ENCODE data around the gene DAP. TPM values are rescaled to one million over a fixed set of nuclear protein-coding genes. Genes with fewer than 3 reads are reported as not detected.

DAP gene
- total and polyA plus RNA-seq, 2 donors (not counting 1 experiment from before 2014, with no cell fraction given) = 56.6 to 158 TPM

- H3K36me3 ChIP-seq (ENCODE audit: control insufficient read depth, insufficient read depth, low read length) = peaks cover 15% of the 10 kb centered on the region
- no peak for TF ChIP-seq CTCF (conservative IDR thresholded peaks at IDR 0.05 in 1 of 2, IDR thresholded peaks at IDR 0.05 in 1 of 2; ENCODE audit: low read depth in 1 of 2, low read length in 2 of 2)
- no peak for TF ChIP-seq EZH2 (IDR thresholded peaks at IDR 0.05; ENCODE audit: low read length, missing control alignments)
Measured at GRCh38 chr5:10743951-10744350, 17.1 kb downstream of the DAP start.

DNA sequence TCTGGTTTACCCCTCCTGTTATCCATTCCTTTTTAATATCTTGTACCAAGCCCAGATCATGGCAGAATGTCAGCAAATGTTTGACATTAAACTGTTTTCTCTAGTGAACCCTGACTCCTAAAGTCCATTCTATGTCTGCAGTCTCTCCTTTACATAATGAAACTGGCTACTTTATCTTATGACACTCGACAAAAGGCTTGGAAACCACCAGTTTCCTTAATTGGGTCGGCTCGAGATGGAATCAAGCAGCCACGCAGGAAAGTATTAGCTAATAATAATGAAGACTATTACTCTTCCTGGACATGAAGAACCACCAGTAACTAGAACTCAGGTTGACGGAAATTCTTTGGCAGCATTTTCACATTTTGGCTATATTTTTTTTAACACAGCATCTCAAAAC, 17.5 kb downstream of the DAP start:
- H4K20me1 ChIP-seq (ENCODE audit: control insufficient read depth, extremely low read depth, insufficient read depth, low read length) = no peaks in the 10 kb centered on the region
- TF ChIP-seq EZH2 (IDR thresholded peaks at IDR 0.05; ENCODE audit: low read length, missing control alignments) (no peak), CTCF (conservative IDR thresholded peaks at IDR 0.05 in 1 of 2, IDR thresholded peaks at IDR 0.05 in 1 of 2; ENCODE audit: low read depth in 1 of 2, low read length in 2 of 2) (no peak)
- no peak for DNase-seq (ENCODE audit: low read depth in 2 of 2)

More at GRCh38 chr5:10743951-10744350, 17.1 kb downstream of the DAP start:
- H4K20me1 ChIP-seq (ENCODE audit: control insufficient read depth, extremely low read depth, insufficient read depth, low read length) = no peaks in the 10 kb centered on the region
- no peaks in the 10 kb centered on the region for H3K9me3 ChIP-seq (ENCODE audit: control insufficient read depth, insufficient read depth, low read depth, low read length)
- H2AFZ ChIP-seq (ENCODE audit: low read length) = no peak overlapping the region
- peaks cover 26% of the 10 kb centered on the region for H3K79me2 ChIP-seq (ENCODE audit: control insufficient read depth, insufficient read depth, low read length)
- H3K4me2 ChIP-seq (ENCODE audit: extremely low read depth, insufficient read depth, low read length) = no peak overlapping the region
- no peaks in the 10 kb centered on the region for H3K4me1 ChIP-seq (ENCODE audit: control insufficient read depth, extremely low read depth, insufficient read depth, low read length)
- DNase-seq (ENCODE audit: low read depth in 2 of 2) = no peak
- no peaks in the 10 kb centered on the region for H3K27me3 ChIP-seq (ENCODE audit: control insufficient read depth, insufficient read depth, low read length)
- H3K4me3 ChIP-seq (replicated peaks in 1 of 4; ENCODE audit: control extremely low read depth in 1 of 4, insufficient read depth in 1 of 4, low read depth in 3 of 4, low read length in 4 of 4) = no peak overlapping the region
- H3K27ac ChIP-seq (ENCODE audit: insufficient read depth, low read length) = no peak overlapping the region
- H3K9ac ChIP-seq (ENCODE audit: insufficient read depth, low read length) = no peak overlapping the region

GRCh38 chr5:10741661-10742060, 19.4 kb downstream of the DAP start:
- H3K27me3 ChIP-seq (ENCODE audit: control insufficient read depth, insufficient read depth, low read length) = no peaks in the 10 kb centered on the region
- H3K9me3 ChIP-seq (ENCODE audit: control insufficient read depth, insufficient read depth, low read depth, low read length) = no peaks in the 10 kb centered on the region
- H3K4me2 ChIP-seq (ENCODE audit: extremely low read depth, insufficient read depth, low read length) = no peak overlapping the region
- DNase-seq (ENCODE audit: low read depth in 2 of 2) = no peak
- peaks cover 24% of the 10 kb centered on the region for H3K79me2 ChIP-seq (ENCODE audit: control insufficient read depth, insufficient read depth, low read length)
- no peak overlapping the region for H3K27ac ChIP-seq (ENCODE audit: insufficient read depth, low read length)
- no peak overlapping the region for H2AFZ ChIP-seq (ENCODE audit: low read length)
- no peaks in the 10 kb centered on the region for H4K20me1 ChIP-seq (ENCODE audit: control insufficient read depth, extremely low read depth, insufficient read depth, low read length)
- no peak overlapping the region for H3K4me3 ChIP-seq (replicated peaks in 1 of 4; ENCODE audit: control extremely low read depth in 1 of 4, insufficient read depth in 1 of 4, low read depth in 3 of 4, low read length in 4 of 4)
- peaks cover 10% of the 10 kb centered on the region for H3K36me3 ChIP-seq (ENCODE audit: control insufficient read depth, insufficient read depth, low read length)
- no peaks in the 10 kb centered on the region for H3K4me1 ChIP-seq (ENCODE audit: control insufficient read depth, extremely low read depth, insufficient read depth, low read length)
- no peak overlapping the region for H3K9ac ChIP-seq (ENCODE audit: insufficient read depth, low read length)
- TF ChIP-seq EZH2 (IDR thresholded peaks at IDR 0.05; ENCODE audit: low read length, missing control alignments) = no peak
- TF ChIP-seq CTCF (conservative IDR thresholded peaks at IDR 0.05 in 1 of 2, IDR thresholded peaks at IDR 0.05 in 1 of 2; ENCODE audit: low read depth in 1 of 2, low read length in 2 of 2) = no peak

More for the DNA sequence above, 17.5 kb downstream of the DAP start:
- H3K36me3 ChIP-seq (ENCODE audit: control insufficient read depth, insufficient read depth, low read length) = peaks cover 15% of the 10 kb centered on the region
- H3K27ac ChIP-seq (ENCODE audit: insufficient read depth, low read length) = no peak overlapping the region
- H3K9me3 ChIP-seq (ENCODE audit: control insufficient read depth, insufficient read depth, low read depth, low read length) = no peaks in the 10 kb centered on the region
- H3K79me2 ChIP-seq (ENCODE audit: control insufficient read depth, insufficient read depth, low read length) = peaks cover 24% of the 10 kb centered on the region
- no peaks in the 10 kb centered on the region for H3K4me1 ChIP-seq (ENCODE audit: control insufficient read depth, extremely low read depth, insufficient read depth, low read length)
- no peaks in the 10 kb centered on the region for H3K27me3 ChIP-seq (ENCODE audit: control insufficient read depth, insufficient read depth, low read length)
- H3K4me3 ChIP-seq (replicated peaks in 1 of 4; ENCODE audit: control extremely low read depth in 1 of 4, insufficient read depth in 1 of 4, low read depth in 3 of 4, low read length in 4 of 4) = no peak overlapping the region
- no peak overlapping the region for H2AFZ ChIP-seq (ENCODE audit: low read length)
- no peak overlapping the region for H3K9ac ChIP-seq (ENCODE audit: insufficient read depth, low read length)
- H3K4me2 ChIP-seq (ENCODE audit: extremely low read depth, insufficient read depth, low read length) = no peak overlapping the region

Data from fibroblast of lung (primary cell).